OCI-LY7 (cell line): ENCODE results near the gene ECE1. TPM values are rescaled to one million over a fixed set of nuclear protein-coding genes. Genes with fewer than 3 reads are reported as not detected.

Experiments used
- BruUV-seq: library from RNA; stranded (reverse); fragments of 400-500 nt; replicated peaks from 2 replicates; lab custom pipeline; 2021; lab: Mats Ljungman, UMichigan
- CTCF ChIA-PET: fragments of 300-600 bp; sonication (Branson Sonifier 250); formaldehyde crosslinking; loops from one replicate; lab custom pipeline; 2022; ENCODE audit warnings: antibody characterized with exemption; ENCODE audit not compliant: unreplicated experiment; lab: Charles Lee
- POLR2A ChIA-PET: fragments of 300-600 bp; sonication (Branson Sonifier 250); formaldehyde crosslinking; loops from one replicate; lab custom pipeline; 2022; ENCODE audit warnings: antibody characterized with exemption; lab: Charles Lee
- DNase-seq: peaks from one replicate; pipeline ENCODE4 v3.0.0-alpha.2; 2015; ENCODE audit warnings: low spot score
- H2AFZ ChIP-seq: fragments of 200-600 bp; sonication (generic), shearing (Covaris generic); 2 replicates; pipeline ENCODE4 v1.6.1; 2014; ENCODE audit warnings: mild to moderate bottlenecking, antibody characterized with exemption, low read length, moderate library complexity
- H3K27ac ChIP-seq: fragments of 200-600 bp; sonication (generic); 2 replicates; pipeline ENCODE4 v1.5.1; 2014; ENCODE audit warnings: mixed run types, low read depth, mild to moderate bottlenecking, moderate library complexity, low read length, inconsistent platforms; ENCODE audit not compliant: poor library complexity, severe bottlenecking
- H3K36me3 ChIP-seq: fragments of 200-600 bp; sonication (generic); 2 replicates; pipeline ENCODE4 v1.6.1; 2014; ENCODE audit warnings: mild to moderate bottlenecking, antibody characterized with exemption, low read length, moderate library complexity, mixed read lengths; ENCODE audit not compliant: insufficient read depth
- H3K4me1 ChIP-seq: fragments of 200-600 bp; sonication (generic); 2 replicates; pipeline ENCODE4 v1.5.1; 2014; ENCODE audit warnings: mild to moderate bottlenecking, low read length; ENCODE audit not compliant: insufficient read depth, poor library complexity, severe bottlenecking
- H3K4me2 ChIP-seq: fragments of 200-600 bp; sonication (generic); 2 replicates; pipeline ENCODE4 v1.6.1; 2014; ENCODE audit warnings: mild to moderate bottlenecking, low read length
- H3K4me3 ChIP-seq: fragments of 200-600 bp; sonication (generic); 2 replicates; pipeline ENCODE4 v1.5.1; 2014; ENCODE audit warnings: mild to moderate bottlenecking, low read depth, low read length; ENCODE audit not compliant: poor library complexity, severe bottlenecking
- H3K79me2 ChIP-seq: fragments of 200-600 bp; sonication (generic); 2 replicates; pipeline ENCODE4 v1.6.1; 2016; ENCODE audit warnings: low read depth, mild to moderate bottlenecking, low read length, moderate library complexity, mixed read lengths; ENCODE audit not compliant: insufficient read depth
- H3K9me2 ChIP-seq: fragments of 200-600 bp; sonication (generic); 2 replicates; pipeline ENCODE4 v1.6.1; 2016; ENCODE audit warnings: mild to moderate bottlenecking, low read length, mixed read lengths; ENCODE audit not compliant: insufficient read depth
- H3K9me3 ChIP-seq: fragments of 200-600 bp; sonication (generic); 2 replicates; pipeline ENCODE4 v1.6.1; 2014; ENCODE audit warnings: mild to moderate bottlenecking, mixed run types, low read length, mixed read lengths
- H4K20me1 ChIP-seq: fragments of 200-600 bp; sonication (generic); 2 replicates; pipeline ENCODE4 v1.6.1; 2014; ENCODE audit warnings: mild to moderate bottlenecking, antibody characterized with exemption, low read length, moderate library complexity, mixed read lengths; ENCODE audit not compliant: insufficient read depth
- CTCF ChIP-seq: fragments of 200-600 bp; sonication (generic); conservative IDR thresholded peaks from 2 replicates; pipeline ENCODE4 v1.5.1; 2014; ENCODE audit warnings: mild to moderate bottlenecking, antibody characterized with exemption, low read length, moderate library complexity, mixed read lengths
- EZH2phosphoT487 ChIP-seq: fragments of 200-600 bp; sonication (generic); IDR thresholded peaks from 2 replicates; pipeline ENCODE4 v1.6.1; 2018; ENCODE audit warnings: low read depth, borderline replicate concordance, mild to moderate bottlenecking, mixed run types, antibody characterized with exemption, low read length, moderate library complexity, mixed read lengths
- intact Hi-C: fragments of 100-400 bp; cut with micrococcal nuclease; formaldehyde crosslinking; loops from one replicate; pipeline ENCODE4 v1.10.0; 2022; ENCODE audit not compliant: unreplicated experiment
- total RNA-seq, 2 experiments: library from RNA; depleted of rRNA in 1 of 2; stranded (reverse); fragments of >200 nt in 1 of 2; shearing (Covaris generic) in 1 of 2; gene quantifications; 2 replicates each; pipeline ENCODE4 v1.2.3, GENCODE V29; 2014 to 2022

ECE1 gene
- total RNA-seq, 2 experiments from 2014 or later = 20.0 to 32.8 TPM

DNA sequence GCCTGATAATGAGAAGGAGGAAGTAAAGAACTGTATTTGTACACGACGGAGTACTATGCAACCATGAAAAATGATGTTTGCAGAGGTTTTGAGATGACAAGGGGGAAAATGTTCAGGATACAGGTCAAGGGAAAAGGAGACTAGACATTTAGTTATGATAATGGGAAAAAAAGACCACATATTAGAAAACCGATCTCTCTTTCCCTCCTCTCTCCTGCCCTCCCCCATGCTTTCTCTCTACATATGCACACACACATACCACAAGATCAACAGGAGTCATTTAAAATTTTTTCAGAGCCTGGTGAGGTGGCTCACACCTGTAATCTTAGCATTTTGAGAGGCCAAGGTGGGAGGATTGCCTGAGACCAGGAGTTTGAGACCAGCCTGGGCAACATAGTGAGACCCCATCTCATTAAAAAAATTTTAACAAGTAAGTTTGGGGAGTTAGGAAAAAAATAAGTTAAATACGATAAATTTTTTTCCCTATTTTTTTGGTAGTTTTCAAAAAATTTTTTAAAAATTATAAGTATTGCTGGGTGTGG is 44.5 kb downstream of the ECE1 start:
- DNase-seq = no peak
- no peak for TF ChIP-seq CTCF
- TF ChIP-seq EZH2phosphoT487 = no peak
- Histone ChIP-seq H3K4me1 (no peaks in the 10 kb centered on the region), H3K4me2 (no peak overlapping the region), H3K36me3 (peaks cover 11% of the 10 kb centered on the region; the same call in 1 of the 2 replicates), H3K9me2 (no peaks in the 10 kb centered on the region), H4K20me1 (no peaks in the 10 kb centered on the region), H3K4me3 (no peak overlapping the region), H2AFZ (no peak overlapping the region), H3K27ac (no peak overlapping the region), H3K79me2 (no peaks in the 10 kb centered on the region), H3K9me3 (no peaks in the 10 kb centered on the region)
- CTCF ChIA-PET = no interaction called here
- intact Hi-C loops = no loop called here
- POLR2A ChIA-PET = no interaction called here
- no TSS peak for BruUV-seq

GRCh38 chr1:21244986-21245687 is 45.1 kb downstream of the ECE1 start:
- Histone ChIP-seq H3K4me3 (no peak overlapping the region), H2AFZ (no peak overlapping the region), H4K20me1 (no peaks in the 10 kb centered on the region), H3K27ac (no peak overlapping the region), H3K36me3 (peaks cover 11% of the 10 kb centered on the region; the same call in 1 of the 2 replicates), H3K4me1 (no peaks in the 10 kb centered on the region), H3K9me3 (no peaks in the 10 kb centered on the region), H3K79me2 (no peaks in the 10 kb centered on the region), H3K4me2 (no peak overlapping the region), H3K9me2 (no peaks in the 10 kb centered on the region)
- ChIA-PET CTCF (no interaction called here), POLR2A (no interaction called here)
- DNase-seq = no peak
- intact Hi-C loops = no loop called here
- TF ChIP-seq CTCF (peak; percentile 73), EZH2phosphoT487 (no peak)
- no TSS peak for BruUV-seq

DNA sequence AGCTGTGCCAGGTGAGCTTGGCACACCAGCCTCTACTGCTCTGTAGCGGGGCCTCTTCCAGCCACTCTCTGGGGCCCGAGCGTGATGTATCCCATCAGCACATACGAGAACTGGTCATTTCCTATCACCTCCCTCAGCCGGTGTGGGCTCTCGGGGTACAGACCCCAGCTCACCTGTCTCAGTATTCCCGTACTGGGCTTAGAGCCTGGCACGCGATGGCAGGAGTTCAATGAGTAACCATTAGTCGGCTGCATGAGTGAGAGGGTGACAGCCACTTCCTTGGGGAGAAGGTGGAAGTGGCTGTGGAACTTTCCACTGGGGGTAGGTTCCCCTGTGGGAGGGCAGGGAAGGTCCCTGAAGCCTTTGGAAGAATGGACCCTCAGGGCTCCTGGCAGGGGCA is 46.1 kb downstream of the ECE1 start:
- intact Hi-C loops = no loop called here

More for the DNA sequence above, 46.1 kb downstream of the ECE1 start:
- BruUV-seq = no TSS peak
- no peaks in the 10 kb centered on the region for H3K4me1 ChIP-seq
- no peak overlapping the region for H3K4me2 ChIP-seq
- no peaks in the 10 kb centered on the region for H3K9me3 ChIP-seq
- H3K9me2 ChIP-seq = no peaks in the 10 kb centered on the region
- H3K79me2 ChIP-seq = no peaks in the 10 kb centered on the region
- H3K27ac ChIP-seq = no peak overlapping the region
- no peak overlapping the region for H2AFZ ChIP-seq
- no peak for DNase-seq
- peaks cover 11% of the 10 kb centered on the region; the same call in 1 of the 2 replicates for H3K36me3 ChIP-seq
- H4K20me1 ChIP-seq = no peaks in the 10 kb centered on the region
- no peak overlapping the region for H3K4me3 ChIP-seq
- CTCF ChIA-PET = interaction anchor here (1.5 kb wide), 1 partner anchor 11 kb away, joined by 4 read pairs; no protein-coding TSS in a partner anchor
- POLR2A ChIA-PET = no interaction called here
- TF ChIP-seq EZH2phosphoT487 (no peak), CTCF (no peak)
